Stimulated activated CD8-positive, alpha-beta memory T cell treated with anti-CD3 and anti-CD28 coated beads, Interleukin-15, amount 100 ng/mL, for 24 hours (primary cell): ENCODE data around the gene RTF1.
A peak's percentile ranks its signal among the peaks of the same experiment; 100 is the strongest.

Experiments
- DNase-seq: peaks from one replicate; pipeline ENCODE4 v3.0.0-alpha.2; 2020; ENCODE audit warnings: low read depth

The RTF1 gene

GRCh38 chr15:41487802-41488201 is 70.9 kb downstream of the RTF1 start:
- no peak for DNase-seq

GRCh38 chr15:41489641-41490040 is 72.7 kb downstream of the RTF1 start:
- no peak for DNase-seq

- no peak for DNase-seq
These were observed 73.5 kb downstream of the RTF1 start for GRCh38 chr15:41490355-41490754.

GRCh38 chr15:41491889-41492288 is 75.0 kb downstream of the RTF1 start:
- no peak for DNase-seq

GRCh38 chr15:41492597-41493204 is 75.8 kb downstream of the RTF1 start:
- DNase-seq: no peak

- peak; percentile 68 for DNase-seq
These were observed 76.5 kb downstream of the RTF1 start, which contains the start of gene ITPKA for GRCh38 chr15:41493205-41493901. Gene ITPKA, plus strand, starts transcription at chr15:41493874. Its CDS starts 54 bp downstream, at chr15:41493928.

GRCh38 chr15:41493902-41494189 is 77.0 kb downstream of the RTF1 start:
- DNase-seq: no peak

GRCh38 chr15:41494190-41494921 is 77.5 kb downstream of the RTF1 start:
- no peak for DNase-seq

- DNase-seq: no peak
These were observed 78.2 kb downstream of the RTF1 start for GRCh38 chr15:41494922-41495735.

GRCh38 chr15:41495736-41496599 is 79.1 kb downstream of the RTF1 start:
- DNase-seq: no peak

- DNase-seq: no peak
These were observed 81.8 kb downstream of the RTF1 start for GRCh38 chr15:41498657-41499056.

- DNase-seq: no peak
These were observed 82.4 kb downstream of the RTF1 start for GRCh38 chr15:41499109-41499851.

GRCh38 chr15:41501191-41501917 is 84.5 kb downstream of the RTF1 start:
- DNase-seq: no peak

- DNase-seq: no peak
These were observed 85.3 kb downstream of the RTF1 start for GRCh38 chr15:41501931-41502794.

- DNase-seq: no peak
These were observed 86.1 kb downstream of the RTF1 start for GRCh38 chr15:41502795-41503668.

- DNase-seq: no peak
These were observed 86.7 kb downstream of the RTF1 start for GRCh38 chr15:41503669-41504010.

- DNase-seq: no peak
These were observed 88.0 kb downstream of the RTF1 start for GRCh38 chr15:41504751-41505492.
